GM03348 (cell line): Measurements from ENCODE around the gene ZFP36.
A peak's percentile ranks its signal among the peaks of the same experiment; 100 is the strongest.

Experiments
- DNase-seq: peaks from one replicate; pipeline ENCODE4 v3.0.0; 2012; ENCODE audit warnings: low spot score

Gene ZFP36

DNA sequence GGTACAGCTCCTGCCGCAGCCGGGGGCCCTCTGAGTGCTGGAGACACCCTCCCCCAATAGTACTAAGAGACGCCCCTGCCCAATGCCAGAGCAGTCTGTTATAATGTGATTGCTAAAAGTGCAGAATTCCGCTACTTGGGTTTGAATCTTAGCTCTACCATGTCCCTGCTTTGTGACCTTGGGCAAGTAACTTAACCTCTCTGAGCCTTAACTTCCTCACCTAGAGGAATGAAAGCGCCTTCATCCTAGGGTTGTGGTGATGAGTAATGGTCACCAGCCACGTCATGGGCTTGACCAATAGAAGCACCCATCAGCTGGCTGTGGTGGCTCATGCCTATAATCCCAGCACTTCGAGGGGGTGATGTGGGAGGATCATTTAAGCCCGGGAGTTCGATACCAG is 12.4 kb downstream of the ZFP36 start:
- DNase-seq: no peak

- no peak for DNase-seq
These were observed 14.1 kb downstream of the ZFP36 start for GRCh38 chr19:39420769-39421168.

DNA sequence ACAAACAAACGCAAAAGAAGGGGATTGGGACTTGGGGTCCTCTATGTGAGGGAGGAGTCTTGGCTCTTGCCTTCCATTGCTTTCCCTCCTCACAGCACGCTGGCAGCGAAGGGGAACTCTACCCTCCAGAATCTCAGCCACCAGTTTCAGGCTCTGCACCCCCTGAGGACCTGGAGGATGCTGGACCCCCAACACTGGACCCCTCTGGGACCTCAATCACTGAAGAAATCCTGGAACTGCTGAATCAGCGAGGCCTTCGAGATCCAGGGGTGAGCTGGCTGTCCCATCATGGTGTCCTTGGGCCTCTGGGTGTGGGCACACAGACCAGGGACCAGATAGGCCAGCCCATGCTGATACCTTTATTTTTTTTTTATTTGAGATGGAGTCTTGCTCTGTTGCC is 15.4 kb downstream of the ZFP36 start:
- no peak for DNase-seq

GRCh38 chr19:39423258-39424086 is 16.8 kb downstream of the ZFP36 start:
- no peak for DNase-seq

- DNase-seq: no peak
These were observed 18.3 kb downstream of the ZFP36 start for GRCh38 chr19:39424934-39425333.

GRCh38 chr19:39425744-39426143 is 19.1 kb downstream of the ZFP36 start:
- no peak for DNase-seq

GRCh38 chr19:39426170-39426569 is 19.5 kb downstream of the ZFP36 start:
- no peak for DNase-seq

DNA sequence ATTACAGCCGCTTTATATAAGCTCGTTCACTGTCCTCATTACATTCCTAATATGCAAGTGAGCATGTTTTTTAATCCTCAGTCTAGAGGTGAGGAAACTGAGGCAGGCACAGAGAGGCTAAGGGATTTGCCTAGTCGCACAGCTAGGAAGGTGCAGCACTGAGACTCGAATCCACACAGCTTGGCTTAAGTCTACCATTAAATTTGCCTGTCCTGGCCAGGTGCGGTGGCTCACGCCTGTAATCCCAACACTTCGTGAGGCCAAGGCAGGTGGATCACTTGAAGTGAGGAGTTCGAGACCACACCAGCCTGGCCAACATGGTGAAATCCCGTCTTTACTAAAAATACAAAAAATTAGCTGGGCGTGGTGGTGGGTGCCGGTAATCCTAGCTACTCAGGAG is 21.1 kb downstream of the ZFP36 start:
- DNase-seq: no peak

DNA sequence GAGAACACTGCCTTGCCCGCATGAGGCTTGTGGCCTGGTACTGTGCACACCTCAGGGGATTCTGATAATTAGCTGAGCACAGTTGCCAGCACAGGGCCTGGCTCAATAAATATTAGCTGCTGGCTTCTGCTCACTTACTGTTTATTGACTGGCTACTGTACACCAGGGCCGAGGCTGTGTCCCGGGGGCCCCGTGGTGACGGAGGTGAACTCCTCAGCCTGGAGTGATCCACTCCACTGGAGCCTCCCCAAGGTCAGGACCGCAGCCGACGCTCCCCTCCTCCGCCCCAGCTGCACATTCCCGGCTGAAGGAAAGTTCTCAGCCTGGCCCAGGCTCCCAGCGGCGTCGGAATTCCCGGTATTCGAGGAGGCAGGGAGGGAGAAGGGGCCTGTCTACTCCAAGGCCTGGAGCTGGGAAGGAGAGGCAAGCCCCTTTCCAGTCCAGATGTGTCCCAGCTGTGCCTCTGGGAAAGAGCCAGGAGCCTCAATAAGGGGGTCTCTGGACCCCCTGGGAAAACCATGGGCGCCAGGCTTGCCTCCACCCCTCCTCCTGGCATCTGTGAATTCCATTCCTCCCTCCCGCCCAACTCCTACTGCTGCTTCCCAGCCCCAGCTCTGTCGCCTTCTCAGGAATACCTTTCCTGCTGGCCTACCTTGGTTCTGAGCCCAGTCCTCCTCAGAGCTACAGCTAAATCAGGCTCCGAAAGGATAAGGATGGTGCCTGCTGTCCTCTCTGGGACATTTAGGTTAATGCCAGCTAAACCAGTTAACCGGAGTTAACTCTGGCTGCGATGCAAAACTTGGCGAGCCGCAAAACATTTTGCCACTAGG is 21.9 kb downstream of the ZFP36 start:
- DNase-seq: peak; percentile 90

GRCh38 chr19:39430675-39431593 is 24.3 kb downstream of the ZFP36 start:
- no peak for DNase-seq

GRCh38 chr19:39432677-39433025 is 26.0 kb downstream of the ZFP36 start:
- DNase-seq: no peak

- DNase-seq: no peak
These were observed 26.9 kb downstream of the ZFP36 start for GRCh38 chr19:39433480-39434079.

- no peak for DNase-seq
These were observed 27.8 kb downstream of the ZFP36 start for GRCh38 chr19:39434123-39435076.

- peak; percentile 97 for DNase-seq
These were observed 29.1 kb downstream of the ZFP36 start, which contains the start of gene RPS16 for GRCh38 chr19:39435499-39436349. Gene RPS16 (minus strand): TSS chr19:39435949. CDS start chr19:39435895, 54 bp downstream.

GRCh38 chr19:39436350-39436716 is 29.7 kb downstream of the ZFP36 start:
- peak; percentile 14 for DNase-seq

DNA sequence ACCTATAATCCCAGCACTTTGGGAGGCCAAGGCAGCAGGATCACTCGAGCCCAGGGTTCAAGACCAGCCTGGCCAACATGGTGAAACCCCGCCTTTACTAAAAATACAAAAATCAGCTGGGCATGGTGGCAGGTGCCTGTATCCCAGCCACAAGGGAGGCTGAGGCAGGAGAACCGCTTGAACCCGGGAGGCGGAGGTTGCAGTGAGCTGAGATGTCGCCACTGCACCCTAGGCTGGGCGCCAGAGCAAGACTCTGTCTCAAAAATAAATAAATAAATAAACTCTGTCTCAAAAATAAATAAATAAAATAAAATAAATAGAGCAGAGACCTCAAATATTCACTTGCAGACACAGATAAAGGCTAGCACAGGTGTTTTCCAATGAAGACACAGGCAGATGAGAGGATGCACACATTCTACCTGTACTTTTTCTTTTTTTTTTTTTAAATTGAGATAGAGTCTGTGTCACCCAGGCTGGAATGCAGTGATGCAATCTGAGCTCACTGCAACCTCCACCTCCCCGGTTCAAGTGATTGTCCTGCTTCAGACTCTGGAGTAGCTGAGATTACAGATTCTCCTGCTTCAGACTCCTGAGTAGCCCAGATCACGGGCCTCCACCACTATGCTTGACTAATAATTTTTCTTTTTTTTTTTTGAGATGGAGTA is 31.8 kb downstream of the ZFP36 start:
- no peak for DNase-seq

DNA sequence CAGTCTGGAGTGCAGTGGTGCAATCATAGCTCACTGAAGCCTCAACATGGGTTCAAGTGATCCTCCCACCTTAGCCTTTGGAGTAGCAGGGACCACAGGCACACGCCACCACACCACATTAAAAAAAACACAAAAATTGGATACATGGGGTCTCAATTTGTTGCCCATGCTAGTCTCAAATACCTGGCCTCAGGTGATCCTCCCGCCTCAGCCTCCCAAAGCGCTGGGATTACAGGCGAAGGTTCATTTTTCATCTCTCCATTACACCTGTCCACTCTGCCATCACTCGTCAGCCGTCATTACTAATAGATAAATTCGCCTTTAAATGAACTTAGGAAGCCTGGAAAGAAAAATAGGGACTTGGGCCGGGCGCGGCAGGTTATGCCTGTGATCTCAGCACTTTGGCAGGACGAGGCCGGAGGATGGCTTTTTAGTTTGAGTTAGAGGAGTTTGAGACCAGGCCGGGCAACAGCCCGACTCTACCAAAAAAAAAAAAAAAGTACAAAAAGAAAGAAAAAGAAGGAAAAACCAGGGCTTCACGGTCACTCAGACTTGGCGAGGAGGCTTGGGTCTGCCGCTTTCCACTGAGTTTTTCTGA is 38.0 kb downstream of the ZFP36 start:
- no peak for DNase-seq

- peak; percentile 97 for DNase-seq
These were observed 38.8 kb downstream of the ZFP36 start, which contains the start of gene SUPT5H for GRCh38 chr19:39445196-39446111. Gene SUPT5H (plus strand): TSS chr19:39445582. CDS start chr19:39445891, 309 bp downstream.
